Nephron (organoid): ENCODE data around the gene TINCR.

Experiments
- H3K27ac Mint-ChIP-seq, 3 experiments: 2 replicates each; pipeline ENCODE4 v1.8.0; 2020; ENCODE audit warnings: mixed read lengths in 3 of 3, mild to moderate bottlenecking in 2 of 3, moderate library complexity in 1 of 3
- H3K27me3 Mint-ChIP-seq: 2 replicates; pipeline ENCODE4 v1.8.0; 2021; ENCODE audit warnings: low read depth, mild to moderate bottlenecking, moderate library complexity, mixed read lengths
- H3K36me3 Mint-ChIP-seq: 2 replicates; pipeline ENCODE4 v1.8.0; 2020; ENCODE audit warnings: low read depth, mixed read lengths
- H3K4me1 Mint-ChIP-seq: 2 replicates; pipeline ENCODE4 v1.8.0; 2020; ENCODE audit warnings: mixed read lengths
- H3K4me3 Mint-ChIP-seq, 3 experiments: 2 replicates each; pipeline ENCODE4 v1.8.0; 2020; ENCODE audit warnings: mild to moderate bottlenecking in 3 of 3, mixed read lengths in 3 of 3, moderate library complexity in 2 of 3
- H3K9me3 Mint-ChIP-seq: 2 replicates; pipeline ENCODE4 v1.8.0; 2020; ENCODE audit warnings: mixed read lengths
- TF ChIP-seq, protein P1 (sequence below), 3 experiments: fragments of 200-600 bp; sonication (generic); IDR thresholded peaks; one replicate each; pipeline ENCODE4 v1.5.0; 2021; ENCODE audit warnings: antibody characterized with exemption in 3 of 3; ENCODE audit not compliant: unreplicated experiment in 3 of 3

TINCR gene

GRCh38 chr19:5553892-5554291 lies 13.9 kb downstream of the TINCR start:
- peaks cover 14% of the 10 kb centered on the region for H3K4me1 Mint-ChIP-seq
- TF ChIP-seq, protein P1, sequence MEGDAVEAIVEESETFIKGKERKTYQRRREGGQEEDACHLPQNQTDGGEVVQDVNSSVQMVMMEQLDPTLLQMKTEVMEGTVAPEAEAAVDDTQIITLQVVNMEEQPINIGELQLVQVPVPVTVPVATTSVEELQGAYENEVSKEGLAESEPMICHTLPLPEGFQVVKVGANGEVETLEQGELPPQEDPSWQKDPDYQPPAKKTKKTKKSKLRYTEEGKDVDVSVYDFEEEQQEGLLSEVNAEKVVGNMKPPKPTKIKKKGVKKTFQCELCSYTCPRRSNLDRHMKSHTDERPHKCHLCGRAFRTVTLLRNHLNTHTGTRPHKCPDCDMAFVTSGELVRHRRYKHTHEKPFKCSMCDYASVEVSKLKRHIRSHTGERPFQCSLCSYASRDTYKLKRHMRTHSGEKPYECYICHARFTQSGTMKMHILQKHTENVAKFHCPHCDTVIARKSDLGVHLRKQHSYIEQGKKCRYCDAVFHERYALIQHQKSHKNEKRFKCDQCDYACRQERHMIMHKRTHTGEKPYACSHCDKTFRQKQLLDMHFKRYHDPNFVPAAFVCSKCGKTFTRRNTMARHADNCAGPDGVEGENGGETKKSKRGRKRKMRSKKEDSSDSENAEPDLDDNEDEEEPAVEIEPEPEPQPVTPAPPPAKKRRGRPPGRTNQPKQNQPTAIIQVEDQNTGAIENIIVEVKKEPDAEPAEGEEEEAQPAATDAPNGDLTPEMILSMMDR (IDR thresholded peaks at IDR 0.05; ENCODE audit: unreplicated experiment in 3 of 3): no peak
- peaks cover 24% of the 10 kb centered on the region for H3K27me3 Mint-ChIP-seq
- no peak overlapping the region for H3K27ac Mint-ChIP-seq
- H3K9me3 Mint-ChIP-seq: no peaks in the 10 kb centered on the region
- no peak overlapping the region for H3K4me3 Mint-ChIP-seq
- H3K36me3 Mint-ChIP-seq: no peaks in the 10 kb centered on the region

DNA sequence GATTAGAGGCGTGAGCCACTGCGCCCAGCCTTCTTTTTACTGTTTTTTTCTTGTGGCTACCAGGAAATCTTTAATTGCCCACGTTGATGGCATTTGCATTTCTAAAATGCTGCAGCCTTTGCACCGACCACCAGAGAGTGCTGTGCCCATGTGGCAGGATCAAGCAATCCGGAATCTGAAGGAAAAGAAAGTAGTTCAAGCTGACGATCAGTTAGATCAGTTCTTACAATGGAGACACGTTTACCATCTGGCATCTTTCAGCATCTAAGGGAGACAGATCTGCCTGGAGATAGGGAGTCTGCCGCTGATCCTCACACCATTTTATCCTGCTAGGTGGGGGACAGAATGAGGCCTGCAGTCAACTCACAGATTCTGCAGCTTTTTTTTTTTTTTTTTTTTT lies 19.9 kb downstream of the TINCR start:
- Mint-ChIP-seq H3K4me3 (no peak overlapping the region), H3K9me3 (no peaks in the 10 kb centered on the region), H3K4me1 (no peaks in the 10 kb centered on the region), H3K36me3 (no peaks in the 10 kb centered on the region), H3K27me3 (peaks cover 45% of the 10 kb centered on the region), H3K27ac (no peak overlapping the region)
- TF ChIP-seq, protein P1 (IDR thresholded peaks at IDR 0.05; ENCODE audit: unreplicated experiment in 3 of 3): peak; percentile 12 to 45 (median 37)

DNA sequence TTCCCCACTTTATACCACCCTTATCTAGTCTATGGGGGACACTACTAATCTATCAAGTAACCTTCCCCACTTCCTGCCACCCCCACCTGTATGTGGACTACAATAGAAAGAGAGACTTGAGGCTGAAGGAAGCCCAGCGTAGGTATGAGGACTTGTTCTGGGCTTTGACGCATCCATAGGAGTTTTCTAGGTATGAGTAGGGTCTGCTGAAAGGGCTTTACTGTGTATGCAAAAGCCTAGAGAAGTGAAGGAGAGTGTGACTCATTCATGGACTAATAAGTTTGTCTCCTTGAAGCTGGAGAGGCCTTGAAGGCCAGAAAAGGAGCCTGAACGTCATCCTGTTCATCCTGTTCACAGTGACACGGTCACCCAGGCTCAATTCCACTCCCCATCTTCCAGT lies 21.8 kb downstream of the TINCR start:
- TF ChIP-seq, protein P1 (IDR thresholded peaks at IDR 0.05; ENCODE audit: unreplicated experiment in 3 of 3): no peak
- H3K27me3 Mint-ChIP-seq: peaks cover 37% of the 10 kb centered on the region
- H3K4me3 Mint-ChIP-seq: no peak overlapping the region
- H3K27ac Mint-ChIP-seq: peak overlapping the region in 1 of 3 experiments; percentile 20
- no peaks in the 10 kb centered on the region for H3K9me3 Mint-ChIP-seq
- H3K4me1 Mint-ChIP-seq: no peaks in the 10 kb centered on the region
- no peaks in the 10 kb centered on the region for H3K36me3 Mint-ChIP-seq

- TF ChIP-seq, protein P1 (IDR thresholded peaks at IDR 0.05; ENCODE audit: unreplicated experiment in 3 of 3): no peak
- Mint-ChIP-seq H3K4me1 (no peaks in the 10 kb centered on the region), H3K27me3 (peaks cover 31% of the 10 kb centered on the region), H3K9me3 (no peaks in the 10 kb centered on the region), H3K27ac (no peak overlapping the region), H3K4me3 (no peak overlapping the region), H3K36me3 (no peaks in the 10 kb centered on the region)
These were observed 22.7 kb downstream of the TINCR start for GRCh38 chr19:5545051-5545450.

DNA sequence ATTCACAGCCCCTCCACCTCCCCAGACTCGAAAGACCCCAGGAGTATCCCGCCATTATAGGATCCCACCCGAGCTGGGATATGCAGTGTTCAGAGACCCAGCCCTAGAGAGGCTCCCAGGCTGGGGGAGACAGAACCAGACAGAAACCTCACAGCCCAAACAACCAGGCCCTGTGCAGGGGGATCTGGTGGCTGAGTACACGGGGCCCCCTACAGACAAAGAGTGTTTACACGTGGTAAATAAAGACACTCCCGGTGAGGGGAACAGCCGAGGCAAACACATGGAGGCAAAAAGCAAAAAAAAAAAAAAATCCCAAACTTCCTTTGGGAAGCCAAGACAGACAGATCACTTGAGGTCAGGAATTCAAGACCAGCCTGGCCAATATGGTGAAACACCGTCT lies 25.1 kb downstream of the TINCR start:
- TF ChIP-seq, protein P1 (IDR thresholded peaks at IDR 0.05; ENCODE audit: unreplicated experiment in 3 of 3): no peak
- Mint-ChIP-seq H3K27ac (no peak overlapping the region), H3K36me3 (no peaks in the 10 kb centered on the region), H3K27me3 (peaks cover 17% of the 10 kb centered on the region), H3K4me3 (no peak overlapping the region), H3K9me3 (no peaks in the 10 kb centered on the region), H3K4me1 (peaks cover 13% of the 10 kb centered on the region)

- H3K27ac Mint-ChIP-seq: no peak overlapping the region
- H3K27me3 Mint-ChIP-seq: peaks cover 11% of the 10 kb centered on the region
- TF ChIP-seq, protein P1 (IDR thresholded peaks at IDR 0.05; ENCODE audit: unreplicated experiment in 3 of 3): no peak
- H3K9me3 Mint-ChIP-seq: no peaks in the 10 kb centered on the region
- peaks cover 14% of the 10 kb centered on the region for H3K4me1 Mint-ChIP-seq
- no peak overlapping the region for H3K4me3 Mint-ChIP-seq
- no peaks in the 10 kb centered on the region for H3K36me3 Mint-ChIP-seq
These were observed 26.3 kb downstream of the TINCR start for GRCh38 chr19:5541456-5541855.
